HCT116 (cell line): Measurements from ENCODE around the gene MYH1. TPM values are rescaled to one million over a fixed set of nuclear protein-coding genes. Genes with fewer than 3 reads are reported as not detected.

Experiments used
- ATAC-seq: fragments of 200-7000 bp; cut with Tn5 transposase; 2 replicates; pipeline ENCODE4 v1.9.1; 2020; ENCODE audit warnings: mild to moderate bottlenecking, moderate library complexity
- BruUV-seq: library from RNA; stranded (reverse); fragments of 400-500 nt; replicated peaks from 2 replicates; lab custom pipeline; 2021; lab: Mats Ljungman, UMichigan
- CTCF ChIA-PET: fragments of 300-600 bp; sonication (Branson Sonifier 250); formaldehyde crosslinking; loops from one replicate; lab custom pipeline; 2021; ENCODE audit warnings: antibody characterized with exemption; lab: Charles Lee
- POLR2A ChIA-PET: fragments of 300-600, 350-600 bp; sonication (Branson Sonifier 250); formaldehyde crosslinking; loops from one replicate; lab custom pipeline; 2021; ENCODE audit warnings: antibody characterized with exemption; lab: Charles Lee
- RAD21 ChIA-PET, 2 experiments: fragments of 300-600 bp; sonication (Branson Sonifier 250); formaldehyde crosslinking; loops; one replicate each; lab custom pipeline; 2023; ENCODE audit warnings: low total read pairs in 2 of 2; ENCODE audit not compliant: uncharacterized antibody in 2 of 2, unreplicated experiment in 2 of 2, low non-redundant PET in 1 of 2; lab: Charles Lee
- DNase-seq: peaks from one replicate; pipeline ENCODE4 v3.0.0-alpha.2; 2010; ENCODE audit warnings: low read depth, low spot score
- H2AFZ ChIP-seq: fragments of 200-600 bp; shearing (Covaris generic), sonication (generic); 2 replicates; pipeline ENCODE4 v1.6.1; 2017; ENCODE audit warnings: low read depth, mixed run types, mixed read lengths, antibody characterized with exemption, low read length; ENCODE audit not compliant: poor library complexity, severe bottlenecking
- H3K27ac ChIP-seq: 2 replicates; pipeline ENCODE4 v1.5.1; 2012; ENCODE audit warnings: low read depth, low read length
- H3K27me3 ChIP-seq: fragments of 200-600 bp; sonication (generic); 2 replicates; pipeline ENCODE4 v1.6.1; 2016; ENCODE audit warnings: mixed run types, low read length, mixed read lengths; ENCODE audit not compliant: insufficient read depth
- H3K36me3 ChIP-seq, 2 experiments: fragments of 200-500 bp in 1 of 2; fragments of 200-600 bp in 1 of 2; sonication (Bioruptor generic) in 1 of 2; sonication (generic) in 1 of 2; 2 replicates each; pipeline versions ENCODE4 v1.5.1 to v1.6.1; 2014 to 2016; ENCODE audit warnings: low read length in 2 of 2, inconsistent platforms in 1 of 2, mixed read lengths in 1 of 2, mixed run types in 1 of 2; ENCODE audit not compliant: insufficient read depth in 2 of 2, control insufficient read depth in 1 of 2
- H3K4me1 ChIP-seq, 2 experiments: fragments of 200-600 bp in 1 of 2; sonication (generic) in 1 of 2; 2 replicates each; pipeline versions ENCODE4 v1.5.1 to v1.6.1; 2012 to 2017; ENCODE audit warnings: low read length in 2 of 2, inconsistent platforms in 1 of 2, mild to moderate bottlenecking in 1 of 2, mixed read lengths in 1 of 2, mixed run types in 1 of 2, moderate library complexity in 1 of 2; ENCODE audit not compliant: insufficient read depth in 2 of 2, control insufficient read depth in 1 of 2
- H3K4me2 ChIP-seq: fragments of 200-600 bp; sonication (generic); 2 replicates; pipeline ENCODE4 v1.6.1; 2017; ENCODE audit warnings: mixed run types, low read length, mixed read lengths
- H3K4me3 ChIP-seq, 2 experiments: fragments of 200-600 bp in 1 of 2; sonication (generic) in 1 of 2; replicated peaks in 1 of 2; 2 replicates each; pipeline ENCODE4 v1.5.1; 2011 to 2016; ENCODE audit warnings: low read length in 2 of 2, control low read depth in 1 of 2, low read depth in 1 of 2, mild to moderate bottlenecking in 1 of 2, mixed read lengths in 1 of 2, mixed run types in 1 of 2
- H3K79me2 ChIP-seq: fragments of 200-600 bp; sonication (generic); 2 replicates; pipeline ENCODE4 v1.6.1; 2017; ENCODE audit warnings: mild to moderate bottlenecking, mixed run types, low read length, moderate library complexity, mixed read lengths; ENCODE audit not compliant: insufficient read depth
- H3K9ac ChIP-seq: fragments of 200-600 bp; sonication (generic); 2 replicates; pipeline ENCODE4 v1.6.1; 2016; ENCODE audit warnings: low read length, mixed read lengths
- H3K9me2 ChIP-seq: fragments of 200-600 bp; sonication (generic), shearing (Covaris generic); 2 replicates; pipeline ENCODE4 v1.6.1; 2017; ENCODE audit warnings: mixed run types, mild to moderate bottlenecking, moderate library complexity; ENCODE audit not compliant: insufficient read depth
- H3K9me3 ChIP-seq, 2 experiments: fragments of 200-500 bp in 1 of 2; fragments of 200-600 bp in 1 of 2; sonication (Bioruptor generic) in 1 of 2; sonication (generic) in 1 of 2; 2 replicates each; pipeline ENCODE4 v1.6.1; 2014 to 2017; ENCODE audit warnings: low read length in 2 of 2, mixed read lengths in 2 of 2, inconsistent platforms in 1 of 2, low read depth in 1 of 2, mild to moderate bottlenecking in 1 of 2, mixed run types in 1 of 2, moderate library complexity in 1 of 2; ENCODE audit not compliant: control insufficient read depth in 1 of 2, insufficient read depth in 1 of 2
- H4K20me1 ChIP-seq: fragments of 200-600 bp; sonication (generic), shearing (Covaris generic); 2 replicates; pipeline ENCODE4 v1.6.1; 2017; ENCODE audit warnings: mixed run types, mild to moderate bottlenecking, moderate library complexity; ENCODE audit not compliant: insufficient read depth
- CEBPB ChIP-seq: IDR thresholded peaks from 2 replicates; pipeline ENCODE4 v1.6.1; 2012; ENCODE audit warnings: low read depth
- ELF1 ChIP-seq: IDR thresholded peaks from 2 replicates; pipeline ENCODE4 v1.6.1; 2012; ENCODE audit warnings: low read depth, borderline replicate concordance
- EZH2phosphoT487 ChIP-seq: fragments of 200-600 bp; IDR thresholded peaks from 2 replicates; pipeline ENCODE4 v1.6.1; 2018; ENCODE audit warnings: antibody characterized with exemption, borderline replicate concordance
- JUND ChIP-seq: IDR thresholded peaks from 2 replicates; pipeline ENCODE4 v1.6.1; 2012
- TCF7L2 ChIP-seq: IDR thresholded peaks from 2 replicates; pipeline ENCODE4 v1.7.0; 2011; ENCODE audit warnings: borderline replicate concordance, inconsistent platforms; ENCODE audit not compliant: insufficient read depth, insufficient read length; ENCODE audit errors: extremely low read depth
- ZFX ChIP-seq: fragments of 450-650 bp; IDR thresholded peaks from 2 replicates; pipeline ENCODE4 v1.6.1; 2017
- ZNF274 ChIP-seq: fragments of 200-500 bp; sonication (Bioruptor generic); IDR thresholded peaks from 2 replicates; pipeline ENCODE4 v1.6.1; 2014; ENCODE audit warnings: mild to moderate bottlenecking, low read depth, low read length, inconsistent platforms
- intact Hi-C: fragments of 100-400 bp; cut with micrococcal nuclease; formaldehyde crosslinking; loops from 2 replicates; pipeline ENCODE4 v1.10.0; 2022
- total RNA-seq: library from RNA; stranded (reverse); gene quantifications from one replicate; pipeline ENCODE4 v1.2.1, GENCODE V29; 2021; ENCODE audit not compliant: unreplicated experiment
- TF ChIP-seq, protein P1 (sequence below): IDR thresholded peaks from 2 replicates; pipeline ENCODE4 v1.6.1; 2011; ENCODE audit warnings: mild to moderate bottlenecking, low read length, moderate library complexity; ENCODE audit not compliant: insufficient replicate concordance; ENCODE audit errors: extremely low read depth
- TF ChIP-seq, protein P2 (sequence below): IDR thresholded peaks from 2 replicates; pipeline ENCODE4 v1.6.1; 2012

Gene MYH1
- total RNA-seq, 1 experiment from 2014 or later, result not detected

DNA sequence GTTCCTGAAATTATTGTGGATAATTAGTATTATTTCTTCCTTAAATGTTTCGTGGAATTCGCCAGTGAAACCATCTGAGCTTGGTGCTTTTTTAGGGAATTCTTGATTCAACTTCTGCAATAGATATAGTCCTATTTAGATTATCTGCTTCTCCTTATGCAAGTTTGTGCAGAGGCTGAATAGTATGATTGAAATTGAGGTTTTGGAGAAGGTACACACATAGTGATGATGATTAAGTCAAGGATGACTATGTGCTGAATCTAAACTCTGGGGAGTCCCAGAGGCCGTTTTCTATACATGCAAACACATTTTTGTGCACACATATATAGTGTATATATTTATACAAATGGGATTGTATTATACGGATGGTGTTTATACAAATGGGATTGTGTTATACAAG, 43.8 kb downstream of the MYH1 start:
- DNase-seq (no peak), ATAC-seq (no peak)
- no TSS peak for BruUV-seq
- Histone ChIP-seq H3K9me3 (no peaks in the 10 kb centered on the region), H3K9me2 (no peaks in the 10 kb centered on the region), H3K27ac (no peak overlapping the region), H3K4me1 (no peaks in the 10 kb centered on the region), H3K4me2 (no peak overlapping the region), H4K20me1 (no peaks in the 10 kb centered on the region), H3K4me3 (no peak overlapping the region), H3K9ac (no peak overlapping the region), H3K27me3 (peaks cover 42% of the 10 kb centered on the region), H3K36me3 (no peaks in the 10 kb centered on the region), H3K79me2 (no peaks in the 10 kb centered on the region), H2AFZ (no peak overlapping the region)
- TF ChIP-seq EZH2phosphoT487 (no peak), ZFX (no peak), CEBPB (no peak), ELF1 (no peak), TCF7L2 (no peak), ZNF274 (no peak), JUND (no peak)
- TF ChIP-seq, protein P1, sequence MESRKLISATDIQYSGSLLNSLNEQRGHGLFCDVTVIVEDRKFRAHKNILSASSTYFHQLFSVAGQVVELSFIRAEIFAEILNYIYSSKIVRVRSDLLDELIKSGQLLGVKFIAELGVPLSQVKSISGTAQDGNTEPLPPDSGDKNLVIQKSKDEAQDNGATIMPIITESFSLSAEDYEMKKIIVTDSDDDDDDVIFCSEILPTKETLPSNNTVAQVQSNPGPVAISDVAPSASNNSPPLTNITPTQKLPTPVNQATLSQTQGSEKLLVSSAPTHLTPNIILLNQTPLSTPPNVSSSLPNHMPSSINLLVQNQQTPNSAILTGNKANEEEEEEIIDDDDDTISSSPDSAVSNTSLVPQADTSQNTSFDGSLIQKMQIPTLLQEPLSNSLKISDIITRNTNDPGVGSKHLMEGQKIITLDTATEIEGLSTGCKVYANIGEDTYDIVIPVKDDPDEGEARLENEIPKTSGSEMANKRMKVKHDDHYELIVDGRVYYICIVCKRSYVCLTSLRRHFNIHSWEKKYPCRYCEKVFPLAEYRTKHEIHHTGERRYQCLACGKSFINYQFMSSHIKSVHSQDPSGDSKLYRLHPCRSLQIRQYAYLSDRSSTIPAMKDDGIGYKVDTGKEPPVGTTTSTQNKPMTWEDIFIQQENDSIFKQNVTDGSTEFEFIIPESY, result no peak
- TF ChIP-seq, protein P2, sequence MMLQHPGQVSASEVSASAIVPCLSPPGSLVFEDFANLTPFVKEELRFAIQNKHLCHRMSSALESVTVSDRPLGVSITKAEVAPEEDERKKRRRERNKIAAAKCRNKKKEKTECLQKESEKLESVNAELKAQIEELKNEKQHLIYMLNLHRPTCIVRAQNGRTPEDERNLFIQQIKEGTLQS, result no peak
- intact Hi-C loops, result no loop called here
- POLR2A ChIA-PET, result no interaction called here
- RAD21 ChIA-PET, result no interaction called here
- CTCF ChIA-PET, result no interaction called here
